Keratinocyte (primary cell): ENCODE measurements around the gene S100A7. TPM values are rescaled to one million over a fixed set of nuclear protein-coding genes. Genes with fewer than 3 reads are reported as not detected.
A peak's percentile ranks its signal among the peaks of the same experiment; 100 is the strongest.
"Not testable (repeated sequence)": the region's sequence is repeated elsewhere in the genome, so short reads cannot be mapped to it uniquely, and the experiment has no call there.

Experiments
- DNase-seq: peaks from one replicate; pipeline ENCODE4 v3.0.0-alpha.2; 2011; ENCODE audit warnings: low read depth, missing footprints, low spot score
- FAIRE-seq: peaks from 2 replicates; lab custom pipeline; 2011; peaks lifted over from hg19 to GRCh38; lab: Jason Lieb, UNC
- H2AFZ ChIP-seq: 2 replicates; pipeline ENCODE4 v1.6.0; 2012; ENCODE audit warnings: low read length, control low read depth, inconsistent platforms; ENCODE audit not compliant: control insufficient read depth
- H3K27ac ChIP-seq: 2 replicates; pipeline ENCODE4 v1.5.1; 2011; ENCODE audit warnings: low read length; ENCODE audit not compliant: control insufficient read depth, insufficient read depth
- H3K27me3 ChIP-seq: 3 replicates; pipeline ENCODE4 v1.6.0; 2011; ENCODE audit warnings: low read length; ENCODE audit not compliant: control insufficient read depth, insufficient read depth; ENCODE audit errors: extremely low read depth
- H3K36me3 ChIP-seq, 2 experiments: 2 replicates in 1 of 2; 3 replicates in 1 of 2; pipeline ENCODE4 v1.5.1; 2011; ENCODE audit warnings: low read length in 2 of 2, mild to moderate bottlenecking in 1 of 2; ENCODE audit not compliant: control insufficient read depth in 2 of 2, insufficient read depth in 2 of 2; ENCODE audit errors: extremely low read depth in 1 of 2
- H3K4me1 ChIP-seq: 3 replicates; pipeline ENCODE4 v1.5.1; 2011; ENCODE audit warnings: low read length; ENCODE audit not compliant: control insufficient read depth, insufficient read depth; ENCODE audit errors: extremely low read depth
- H3K4me2 ChIP-seq: 3 replicates; pipeline ENCODE4 v1.6.0; 2011; ENCODE audit warnings: low read depth, low read length; ENCODE audit not compliant: control insufficient read depth, insufficient read depth; ENCODE audit errors: extremely low read depth
- H3K4me3 ChIP-seq, 3 experiments: fragments of 200-600 bp in 1 of 3; sonication (generic) in 1 of 3; 2 replicates in 2 of 3; 3 replicates in 1 of 3; pipeline ENCODE4 v1.5.1; 2011 to 2016; ENCODE audit warnings: low read length in 3 of 3, mild to moderate bottlenecking in 3 of 3, control low read depth in 2 of 3, inconsistent platforms in 1 of 3, low read depth in 1 of 3, mixed read lengths in 1 of 3, mixed run types in 1 of 3, moderate library complexity in 1 of 3; ENCODE audit not compliant: control insufficient read depth in 2 of 3, insufficient read depth in 2 of 3; ENCODE audit errors: extremely low read depth in 1 of 3
- H3K79me2 ChIP-seq: 2 replicates; pipeline ENCODE4 v1.6.0; 2012; ENCODE audit warnings: low read length; ENCODE audit not compliant: control insufficient read depth, insufficient read depth
- H3K9ac ChIP-seq: 3 replicates; pipeline ENCODE4 v1.6.0; 2011; ENCODE audit warnings: low read length; ENCODE audit not compliant: control insufficient read depth, insufficient read depth; ENCODE audit errors: extremely low read depth
- H3K9me1 ChIP-seq: 3 replicates; pipeline ENCODE4 v1.6.0; 2011; ENCODE audit warnings: low read length; ENCODE audit not compliant: control insufficient read depth, insufficient read depth; ENCODE audit errors: extremely low read depth
- H3K9me3 ChIP-seq: 2 replicates; pipeline ENCODE4 v1.5.1; 2012; ENCODE audit warnings: low read depth, low read length; ENCODE audit not compliant: control insufficient read depth
- H4K20me1 ChIP-seq: 3 replicates; pipeline ENCODE4 v1.6.0; 2011; ENCODE audit warnings: low read length; ENCODE audit not compliant: control insufficient read depth, insufficient read depth; ENCODE audit errors: extremely low read depth
- EZH2 ChIP-seq: IDR thresholded peaks from one replicate; pipeline ENCODE4 v1.6.1; 2012; ENCODE audit warnings: inconsistent platforms, mild to moderate bottlenecking, low read length, moderate library complexity
- dilution Hi-C: fragments of 300-500 bp; cut with MboI; formaldehyde crosslinking; loops from one replicate; pipeline ENCODE4 v1.7.0; 2020; ENCODE audit warnings: low sequenced_read_pairs; ENCODE audit not compliant: extremely low pct_ligation_motif_present
- polyA plus RNA-seq, 5 experiments: library from polyadenylated mRNA; depleted of rRNA in 3 of 5; stranded (reverse) in 3 of 5; stranded (forward) in 1 of 5; unstranded in 1 of 5; fragments of >200 nt; gene quantifications; 1 replicate in 1 of 5; 2 replicates in 3 of 5; 3 replicates in 1 of 5; pipeline versions ENCODE4 v1.2.1 to v1.2.3, GENCODE V29; 2011 to 2012; ENCODE audit warnings: missing spikeins in 2 of 5, low read depth in 1 of 5, low replicate concordance in 1 of 5
- TF ChIP-seq, protein P1 (sequence below), 3 experiments: IDR thresholded peaks in 1 of 3; conservative IDR thresholded peaks in 1 of 3; optimal IDR thresholded peaks in 1 of 3; 2 replicates in 2 of 3; 3 replicates in 1 of 3; pipeline versions ENCODE3 to v1.5.1; 2011; ENCODE audit warnings: low read length in 3 of 3, mild to moderate bottlenecking in 3 of 3, moderate library complexity in 2 of 3, control low read depth in 1 of 3, inconsistent platforms in 1 of 3; ENCODE audit not compliant: insufficient read depth in 2 of 3; ENCODE audit errors: extremely low read depth in 1 of 3

S100A7 gene
- polyA plus RNA-seq, 1 donor (not counting 4 experiments of a cell fraction or from before 2014, with no cell fraction given) = 31.2 TPM

DNA sequence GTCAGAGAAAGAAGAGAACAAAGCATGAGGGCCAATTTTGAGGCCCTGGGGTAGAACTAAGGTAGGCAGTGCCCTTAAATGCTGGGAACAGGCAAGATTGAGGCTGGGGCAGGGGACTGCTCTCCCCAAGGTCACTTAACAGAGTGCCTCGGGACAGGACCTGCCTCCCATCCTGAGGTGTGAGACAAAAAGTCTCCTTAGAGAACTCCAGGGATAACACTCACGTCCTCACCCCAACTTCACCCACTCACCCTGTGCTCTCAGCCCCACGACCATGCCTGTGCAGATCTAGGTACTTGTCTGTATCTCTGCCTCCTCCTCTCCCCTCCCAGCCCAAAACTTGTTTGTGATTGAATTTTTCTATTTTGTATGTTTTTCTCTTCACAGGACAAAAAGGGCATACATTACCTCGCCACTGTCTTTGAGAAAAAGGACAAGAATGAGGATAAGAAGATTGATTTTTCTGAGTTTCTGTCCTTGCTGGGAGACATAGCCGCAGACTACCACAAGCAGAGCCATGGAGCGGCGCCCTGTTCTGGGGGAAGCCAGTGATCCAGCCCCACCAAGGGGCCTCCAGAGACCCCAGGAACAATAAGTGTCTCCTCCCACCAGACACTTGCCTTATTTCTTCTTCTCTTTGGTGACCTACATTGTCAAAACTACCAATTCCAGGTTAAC is 41.6 kb downstream of the S100A7 start:
- H3K9me3 ChIP-seq, H3K4me2 ChIP-seq, H3K4me1 ChIP-seq, H3K9ac ChIP-seq, DNase-seq, H4K20me1 ChIP-seq, H3K79me2 ChIP-seq, H3K36me3 ChIP-seq, H3K9me1 ChIP-seq, H3K27ac ChIP-seq, H3K4me3 ChIP-seq, H3K27me3 ChIP-seq, H2AFZ ChIP-seq, dilution Hi-C loops: not testable (repeated sequence)
- FAIRE-seq = peak; percentile 26

GRCh38 chr1:153417136-153417888 is 43.1 kb downstream of the S100A7 start:
- DNase-seq (no peak), FAIRE-seq (no peak)
- Histone ChIP-seq H2AFZ (no peak overlapping the region), H3K4me1 (no peaks in the 10 kb centered on the region), H3K9me1 (no peaks in the 10 kb centered on the region), H4K20me1 (no peaks in the 10 kb centered on the region), H3K9me3 (no peaks in the 10 kb centered on the region), H3K9ac (no peak overlapping the region), H3K4me2 (no peak overlapping the region), H3K36me3 (no peaks in the 10 kb centered on the region), H3K4me3 (no peak overlapping the region), H3K27me3 (peaks cover 3% of the 10 kb centered on the region), H3K27ac (no peak overlapping the region), H3K79me2 (no peaks in the 10 kb centered on the region)
- dilution Hi-C loops = no loop called here
- TF ChIP-seq, protein P1, sequence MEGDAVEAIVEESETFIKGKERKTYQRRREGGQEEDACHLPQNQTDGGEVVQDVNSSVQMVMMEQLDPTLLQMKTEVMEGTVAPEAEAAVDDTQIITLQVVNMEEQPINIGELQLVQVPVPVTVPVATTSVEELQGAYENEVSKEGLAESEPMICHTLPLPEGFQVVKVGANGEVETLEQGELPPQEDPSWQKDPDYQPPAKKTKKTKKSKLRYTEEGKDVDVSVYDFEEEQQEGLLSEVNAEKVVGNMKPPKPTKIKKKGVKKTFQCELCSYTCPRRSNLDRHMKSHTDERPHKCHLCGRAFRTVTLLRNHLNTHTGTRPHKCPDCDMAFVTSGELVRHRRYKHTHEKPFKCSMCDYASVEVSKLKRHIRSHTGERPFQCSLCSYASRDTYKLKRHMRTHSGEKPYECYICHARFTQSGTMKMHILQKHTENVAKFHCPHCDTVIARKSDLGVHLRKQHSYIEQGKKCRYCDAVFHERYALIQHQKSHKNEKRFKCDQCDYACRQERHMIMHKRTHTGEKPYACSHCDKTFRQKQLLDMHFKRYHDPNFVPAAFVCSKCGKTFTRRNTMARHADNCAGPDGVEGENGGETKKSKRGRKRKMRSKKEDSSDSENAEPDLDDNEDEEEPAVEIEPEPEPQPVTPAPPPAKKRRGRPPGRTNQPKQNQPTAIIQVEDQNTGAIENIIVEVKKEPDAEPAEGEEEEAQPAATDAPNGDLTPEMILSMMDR (optimal IDR thresholded peaks at IDR 0.05 in 1 of 3, IDR thresholded peaks at IDR 0.05 in 1 of 3, conservative IDR thresholded peaks at IDR 0.05 in 1 of 3; ENCODE audit: extremely low read depth in 1 of 3, insufficient read depth in 2 of 3, low read length in 3 of 3) = no peak
- no peak for TF ChIP-seq EZH2
